Sciatic nerve (tissue), 2 donors: ENCODE data around the gene CRYBA2. TPM values are rescaled to one million over a fixed set of nuclear protein-coding genes. Genes with fewer than 3 reads are reported as not detected.

Source experiments
- ATAC-seq: fragments of 200-7000 bp; cut with Tn5 transposase; one replicate; pipeline ENCODE4 v1.9.1; 2020; ENCODE audit warnings: mild to moderate bottlenecking, moderate library complexity
- DNase-seq: peaks from one replicate; pipeline ENCODE4 v3.0.0-alpha.2; 2020; ENCODE audit warnings: low spot score
- intact Hi-C: fragments of 100-400 bp; cut with DNase I; formaldehyde crosslinking; loops from one replicate; pipeline ENCODE4 v1.14.2; 2022
- total RNA-seq: library from RNA; stranded (reverse); fragmentation: NEBNext Ultra II Directional; extraction: Animal tissue kit (Norgen Biotek cat#: 25700); gene quantifications from one replicate; pipeline ENCODE4 v1.2.1, GENCODE V29; 2021
- donor health status: DM: no; HTN: no; CAD: no.
- donor health status: DM: no; HTN: no; CAD: no.

CRYBA2 gene, protein sequence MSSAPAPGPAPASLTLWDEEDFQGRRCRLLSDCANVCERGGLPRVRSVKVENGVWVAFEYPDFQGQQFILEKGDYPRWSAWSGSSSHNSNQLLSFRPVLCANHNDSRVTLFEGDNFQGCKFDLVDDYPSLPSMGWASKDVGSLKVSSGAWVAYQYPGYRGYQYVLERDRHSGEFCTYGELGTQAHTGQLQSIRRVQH
- total RNA-seq = not detected

GRCh38 chr2:218993345-218994315 is at the start of gene CRYBA2:
Gene CRYBA2, minus strand, starts transcription at chr2:218993422. Its CDS starts 246 bp downstream, at chr2:218993176.
- intact Hi-C loops = loop anchor here (10.0 kb wide), 1 partner anchor 161 kb away; no protein-coding TSS in a partner anchor
- no peak for DNase-seq
- no peak for ATAC-seq

GRCh38 chr2:219042750-219043149 is 49.5 kb upstream of the CRYBA2 start:
- DNase-seq = no peak

DNA sequence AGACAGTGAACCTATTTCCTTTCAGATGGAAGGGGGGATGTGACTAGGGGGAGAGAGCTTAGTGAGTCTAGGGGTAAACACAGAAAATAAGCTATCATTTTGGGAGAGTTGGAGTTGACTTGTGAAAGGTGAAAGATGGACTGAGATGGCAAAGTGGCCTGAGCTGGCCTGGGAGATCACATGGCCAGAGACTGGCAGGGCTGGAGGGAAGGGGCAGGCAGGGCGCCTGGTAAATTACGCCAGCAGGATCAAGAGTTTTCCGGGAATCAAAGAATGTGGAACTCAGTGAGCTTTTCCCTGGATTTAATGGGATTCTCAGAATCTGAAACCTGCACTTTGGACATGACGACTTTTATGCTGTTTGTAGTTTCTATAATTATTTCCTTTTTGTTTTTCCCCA is 48.9 kb upstream of the CRYBA2 start:
- intact Hi-C loops = no loop called here
- no peak for DNase-seq
- no peak for ATAC-seq

More at GRCh38 chr2:219042750-219043149, 49.5 kb upstream of the CRYBA2 start:
- intact Hi-C loops = no loop called here
- ATAC-seq = no peak

DNA sequence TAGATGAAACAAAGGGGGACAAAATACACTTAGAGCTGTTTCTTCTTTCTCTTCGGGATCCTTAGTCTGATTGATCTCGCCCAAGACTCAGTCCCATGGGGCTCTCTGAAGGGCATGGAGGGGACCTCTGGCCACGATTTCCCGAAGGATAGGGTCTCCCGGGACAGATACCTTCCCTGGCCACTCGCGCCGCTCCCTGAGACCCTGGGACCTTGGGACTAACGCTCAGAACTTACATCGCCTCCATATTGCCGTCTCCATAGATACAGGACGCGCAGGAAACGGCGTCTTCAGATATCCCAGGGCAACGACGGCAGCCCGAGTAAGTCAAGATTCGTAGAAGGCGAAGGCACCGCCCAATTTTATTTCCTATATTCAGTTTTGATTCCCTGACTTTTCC is 48.0 kb upstream of the CRYBA2 start, which contains the start of gene CFAP65:
TSS of gene CFAP65 (minus strand) at position 265 of the 400 bp plus-strand sequence. CDS start 2,468 bp downstream, outside the sequence.
- DNase-seq (no peak), ATAC-seq (no peak)

DNA sequence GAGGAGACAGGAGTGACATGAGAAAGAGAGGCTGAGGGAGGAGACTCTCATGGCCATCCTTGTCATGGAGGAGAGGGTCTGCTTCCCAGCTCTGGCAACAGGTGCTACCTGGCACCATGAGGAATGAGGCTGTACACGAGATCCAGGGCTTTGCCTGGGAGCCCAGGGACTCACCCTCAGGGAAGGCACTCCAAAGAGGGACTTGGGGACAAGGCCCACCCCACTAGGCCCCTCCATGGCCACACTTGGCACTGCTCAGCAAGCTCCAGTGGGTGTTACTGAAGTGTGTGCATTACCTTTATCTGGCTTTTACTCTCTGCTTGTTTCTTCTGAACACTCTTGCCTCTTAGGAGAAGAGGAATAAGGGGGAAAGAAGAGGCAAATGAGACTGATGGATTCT is 45.4 kb upstream of the CRYBA2 start:
- DNase-seq = no peak
- ATAC-seq = no peak

More for the DNA sequence above, 48.0 kb upstream of the CRYBA2 start, which contains the start of gene CFAP65:
- intact Hi-C loops = no loop called here

DNA sequence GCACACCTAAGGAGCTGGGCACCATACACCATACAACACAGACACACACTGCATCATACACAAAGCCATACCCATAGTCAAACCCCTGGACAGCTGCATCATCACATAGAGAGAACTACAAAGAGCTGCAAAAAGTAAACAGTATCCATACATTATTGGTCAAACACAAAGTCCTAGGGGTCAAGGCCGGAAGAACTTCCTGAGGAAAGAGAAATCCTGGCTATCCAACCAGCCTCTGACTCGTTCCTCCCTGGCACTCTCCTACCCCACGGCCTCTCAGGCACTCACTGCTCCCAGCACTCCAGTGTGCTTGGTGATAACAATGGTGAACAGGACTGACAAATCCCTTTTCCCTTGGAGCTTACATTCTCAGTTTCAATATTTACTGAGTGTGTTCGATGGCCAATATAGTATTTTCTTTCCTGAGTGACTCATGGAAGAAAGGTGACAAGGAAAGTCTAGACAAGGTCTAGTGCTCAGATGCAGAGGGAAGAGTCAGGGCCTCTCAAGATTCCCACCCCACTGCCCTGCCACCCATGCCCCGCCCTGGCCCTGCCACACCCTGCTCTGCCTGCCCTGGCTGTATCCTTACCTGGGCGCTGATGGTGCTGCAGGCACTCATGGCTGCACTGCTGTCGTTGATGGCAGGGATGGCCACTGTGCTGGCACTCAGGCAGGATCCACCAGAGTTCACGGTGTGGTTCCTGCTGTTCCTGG is 44.7 kb upstream of the CRYBA2 start:
- ATAC-seq (no peak), DNase-seq (peak; percentile 22)
- intact Hi-C loops = loop anchor here (10.0 kb wide), 1 partner anchor 107 kb away; no protein-coding TSS in a partner anchor

More for the DNA sequence above, 45.4 kb upstream of the CRYBA2 start:
- intact Hi-C loops = loop anchor here (10.0 kb wide), 1 partner anchor 106 kb away; no protein-coding TSS in a partner anchor

- no peak for DNase-seq
- intact Hi-C loops = loop anchor here (10.0 kb wide), 1 partner anchor 109 kb away; no protein-coding TSS in a partner anchor
- no peak for ATAC-seq
Observed at GRCh38 chr2:219035942-219036341, 42.7 kb upstream of the CRYBA2 start.

DNA sequence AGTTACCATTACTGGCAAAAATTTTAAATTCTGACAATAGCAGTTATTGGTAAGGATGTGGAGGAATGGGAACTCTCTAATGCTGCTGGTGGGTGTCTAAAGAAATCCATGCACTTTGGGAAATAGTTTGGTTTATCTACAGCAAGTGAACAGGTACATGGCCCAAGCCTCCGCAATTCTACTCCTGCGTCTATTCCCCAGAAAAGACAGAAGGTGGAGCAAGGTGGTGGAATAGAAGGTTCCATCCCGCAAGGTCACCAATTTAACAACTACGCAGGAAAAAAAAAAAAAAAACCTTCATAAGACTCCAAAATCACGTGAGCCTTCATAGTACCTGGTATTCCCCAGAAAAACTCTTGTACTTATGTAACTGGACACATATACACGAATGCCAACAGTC is 41.6 kb upstream of the CRYBA2 start:
- intact Hi-C loops = loop anchor here (10.0 kb wide), 1 partner anchor 110 kb away; no protein-coding TSS in a partner anchor
- no peak for DNase-seq
- ATAC-seq = no peak

DNA sequence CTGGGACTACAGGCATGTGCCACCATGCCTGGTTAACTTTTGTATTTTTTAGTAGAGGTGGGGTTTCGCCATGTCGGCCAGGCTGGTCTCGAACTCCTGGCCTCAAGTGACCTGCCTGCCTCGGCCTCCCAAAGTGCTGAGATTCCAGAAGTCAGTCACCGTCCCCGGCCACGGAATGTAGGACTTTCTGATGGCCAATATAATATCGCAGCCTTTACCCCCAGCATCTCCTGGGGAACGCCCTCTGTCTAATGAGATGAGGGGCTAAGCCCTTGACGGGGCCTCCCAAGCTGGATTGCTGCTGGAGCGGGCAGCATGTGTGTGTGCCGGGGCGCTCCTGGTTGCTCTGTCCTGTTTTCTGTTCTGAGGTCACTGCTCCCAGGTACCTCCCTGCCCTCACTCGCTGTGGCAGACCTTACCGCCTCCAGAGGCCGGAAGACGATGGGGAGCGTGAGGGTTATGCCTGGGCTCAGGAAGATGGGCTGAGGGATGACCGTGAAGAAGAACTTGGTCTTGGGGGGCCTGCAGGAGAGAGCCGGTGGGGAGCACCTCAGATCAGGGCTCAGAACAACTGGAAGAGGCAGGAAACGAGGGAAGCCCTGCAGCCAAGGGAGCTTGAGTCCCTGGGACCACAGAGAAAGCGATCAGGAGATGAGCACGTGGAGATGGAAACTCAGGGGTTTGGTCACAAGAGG is 39.0 kb upstream of the CRYBA2 start:
- intact Hi-C loops = loop anchor here (10.0 kb wide), 1 partner anchor 113 kb away; no protein-coding TSS in a partner anchor
- no peak for DNase-seq
- no peak for ATAC-seq

- intact Hi-C loops = loop anchor here (10.0 kb wide), 1 partner anchor 114 kb away; no protein-coding TSS in a partner anchor
- DNase-seq (no peak), ATAC-seq (no peak)
Observed at GRCh38 chr2:219031005-219031738, 38.0 kb upstream of the CRYBA2 start.

DNA sequence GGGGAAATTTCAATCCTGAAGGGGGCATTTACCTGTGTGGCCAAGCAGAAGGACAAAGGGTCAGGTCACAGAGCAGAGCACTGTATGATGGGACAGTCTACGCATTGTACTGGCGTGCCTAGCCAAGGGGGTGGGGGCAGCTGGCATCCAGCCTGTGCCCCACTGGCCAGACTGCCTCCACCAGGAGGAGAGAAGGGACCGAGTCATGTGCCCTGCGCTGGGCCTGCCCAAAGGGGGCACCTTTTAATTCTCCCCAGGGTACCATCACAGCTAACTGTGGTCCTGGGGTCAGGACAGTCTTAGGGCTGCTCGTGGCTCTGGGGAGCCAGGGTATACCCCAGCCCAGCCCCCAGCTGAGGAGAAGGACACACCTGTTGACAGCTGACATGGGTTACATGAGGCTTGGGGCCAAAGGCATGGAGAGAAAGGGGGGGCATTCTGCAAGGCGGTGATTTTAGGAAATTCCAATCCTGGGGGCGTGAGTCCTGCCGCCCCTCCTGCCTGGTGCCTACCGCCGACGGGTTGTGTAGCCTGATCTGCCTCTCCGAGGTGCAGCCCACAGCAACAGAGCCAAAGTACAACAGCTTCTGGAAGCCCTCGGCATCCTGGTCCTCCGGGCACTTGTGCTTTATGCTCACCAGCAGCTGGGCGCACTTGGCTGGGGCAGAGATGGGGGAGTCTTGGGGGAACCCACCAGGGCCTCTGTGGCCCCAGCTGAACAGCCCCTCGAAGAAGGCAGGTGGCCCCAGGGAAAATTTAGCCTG is 37.1 kb upstream of the CRYBA2 start:
- ATAC-seq = peak; percentile 23
- DNase-seq = no peak
- intact Hi-C loops = loop anchor here (10.0 kb wide), 1 partner anchor 114 kb away; no protein-coding TSS in a partner anchor

- intact Hi-C loops = loop anchor here (10.0 kb wide), 1 partner anchor 115 kb away; no protein-coding TSS in a partner anchor
- ATAC-seq = peak; percentile 77
Observed at GRCh38 chr2:219029829-219030165, 36.6 kb upstream of the CRYBA2 start.

DNA sequence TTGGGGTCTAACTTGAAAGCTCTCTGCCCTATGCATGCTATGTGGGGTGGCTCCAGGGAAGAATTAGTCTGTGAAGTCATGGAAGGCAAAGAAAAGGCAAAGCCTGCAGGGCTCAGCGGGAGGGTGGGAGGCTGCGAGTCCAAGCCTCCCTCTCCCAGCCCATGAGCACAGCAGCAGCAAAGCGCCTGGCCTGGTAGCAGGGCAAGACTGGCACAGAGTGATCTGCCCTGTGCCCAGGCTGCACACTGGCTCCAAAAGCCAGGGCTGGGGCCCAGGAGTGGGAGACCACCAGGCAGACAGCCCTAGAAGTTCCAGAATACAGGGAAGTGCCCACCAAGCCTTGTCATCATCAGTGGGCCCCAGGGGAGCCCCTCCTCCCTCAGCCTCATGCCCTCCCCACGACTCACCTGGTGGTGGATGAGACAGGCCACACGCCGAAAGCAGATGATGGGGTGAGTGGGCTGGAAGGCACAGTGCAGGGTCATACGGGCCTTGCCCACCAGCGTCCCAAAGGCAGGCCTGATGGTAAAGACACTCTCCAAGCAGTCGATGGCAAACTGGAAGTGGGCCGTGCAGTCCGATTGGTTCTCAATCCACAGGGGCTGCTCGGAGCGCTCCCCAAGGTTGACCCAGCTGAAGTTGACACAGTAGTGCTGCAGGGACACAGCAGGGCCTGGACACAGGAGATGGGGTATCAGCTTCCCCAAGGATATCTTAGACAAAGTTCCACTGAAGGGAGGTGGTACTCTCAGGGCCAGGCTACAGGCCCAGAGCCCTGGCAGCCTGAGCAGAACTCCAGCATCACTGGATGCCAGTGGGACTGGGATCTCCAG is 36.0 kb upstream of the CRYBA2 start:
- intact Hi-C loops = no loop called here
- ATAC-seq = peak; percentile 5
- no peak for DNase-seq

More at GRCh38 chr2:219029829-219030165, 36.6 kb upstream of the CRYBA2 start:
- DNase-seq = peak; percentile 86

DNA sequence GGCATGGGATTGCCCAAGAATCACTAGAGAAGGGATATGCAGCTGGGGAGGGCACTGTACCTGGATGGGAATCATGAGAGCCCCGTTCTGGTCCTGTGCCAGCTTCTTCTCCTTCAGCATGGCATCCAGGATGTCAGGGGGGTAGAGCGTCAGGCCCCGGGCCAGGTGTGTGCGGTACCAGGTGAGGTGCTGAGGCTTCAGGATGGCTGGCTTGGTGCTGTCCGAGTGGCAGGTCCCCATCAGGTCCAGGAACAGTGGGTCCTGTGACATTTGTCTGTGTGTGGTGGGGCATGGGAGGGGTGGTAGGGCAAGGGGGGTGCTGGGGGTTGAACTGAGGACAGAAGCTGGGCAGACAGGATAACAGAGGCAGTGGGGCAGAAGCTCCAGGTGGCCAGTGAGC is 34.9 kb upstream of the CRYBA2 start:
- intact Hi-C loops = no loop called here
- DNase-seq (no peak), ATAC-seq (no peak)

GRCh38 chr2:219027511-219028055 is 34.4 kb upstream of the CRYBA2 start:
- ATAC-seq (no peak), DNase-seq (no peak)
- intact Hi-C loops = no loop called here

DNA sequence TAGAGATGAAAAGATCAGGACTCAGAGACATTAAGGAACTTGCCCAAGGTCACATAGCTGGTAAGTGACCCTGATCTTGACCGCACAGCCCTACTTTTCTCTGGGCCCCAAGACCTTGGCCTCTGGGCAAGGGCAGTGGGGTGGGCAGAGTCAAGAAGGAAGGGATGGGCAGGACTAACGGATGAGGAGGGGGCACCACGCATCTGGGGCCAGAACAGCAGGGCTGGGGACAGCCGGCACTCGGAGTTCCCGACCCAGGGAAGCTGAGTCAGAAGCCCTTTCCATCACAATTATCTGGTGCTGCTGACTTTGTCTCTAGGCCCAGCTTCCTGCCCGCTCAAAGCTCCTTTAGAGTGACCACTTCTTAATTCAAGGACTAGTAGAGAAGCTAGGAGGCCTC is 33.7 kb upstream of the CRYBA2 start:
- ATAC-seq (no peak), DNase-seq (no peak)
- intact Hi-C loops = no loop called here
